Body of pancreas (tissue), 4 donors: ENCODE data around the gene KIF5B. TPM values are rescaled to one million over a fixed set of nuclear protein-coding genes. Genes with fewer than 3 reads are reported as not detected.
"Not testable (repeated sequence)": the region's sequence is repeated elsewhere in the genome, so short reads cannot be mapped to it uniquely, and the experiment has no call there.

ENCODE experiments used
- ATAC-seq: fragments of 150-250 bp; one replicate; pipeline ENCODE4 v1.9.1; 2016
- DNase-seq, 4 donors: peaks; one replicate each; pipeline ENCODE4 v3.0.0-alpha.2; 2019
- H3K27ac ChIP-seq, 4 donors: fragments of 200-600 bp; sonication (generic); 1 replicate in 3 of 4; 2 replicates in 1 of 4; pipeline versions ENCODE4 v1.5.1 to v1.6.1; 2016 to 2019; ENCODE audit warnings: mild to moderate bottlenecking in 1 of 4, mixed read lengths in 1 of 4, moderate library complexity in 1 of 4
- H3K27me3 ChIP-seq, 2 donors: fragments of 200-600 bp; sonication (generic); one replicate each; pipeline ENCODE4 v1.6.0; 2016; ENCODE audit warnings: mild to moderate bottlenecking in 1 of 2
- H3K36me3 ChIP-seq, 2 donors: fragments of 200-600 bp; sonication (generic); replicated peaks in 1 of 2; 2 replicates each; pipeline ENCODE4 v1.5.1; 2016; ENCODE audit warnings: low read depth in 2 of 2; ENCODE audit not compliant: insufficient read depth in 1 of 2
- H3K4me1 ChIP-seq: fragments of 200-600 bp; sonication (generic); one replicate; pipeline ENCODE4 v1.6.0; 2016
- H3K4me3 ChIP-seq, 2 donors: fragments of 200-600 bp; sonication (generic); 1 replicate in 1 of 2; 2 replicates in 1 of 2; pipeline ENCODE4 v1.5.1; 2016 to 2019
- H3K9me3 ChIP-seq, 3 donors: fragments of 200-600 bp; sonication (generic); 1 replicate in 2 of 3; 2 replicates in 1 of 3; pipeline ENCODE4 v1.5.1; 2016
- CTCF ChIP-seq, 7 experiments: fragments of 450-650 bp in 4 of 7; fragments of 200-600 bp in 3 of 7; sonication (generic) in 3 of 7; IDR thresholded peaks; one replicate each; pipeline ENCODE4 v1.5.1; 2016 to 2019; ENCODE audit warnings: antibody characterized with exemption in 7 of 7
- POLR2A ChIP-seq, 3 donors: fragments of 450-650 bp; IDR thresholded peaks; one replicate each; pipeline ENCODE4 v1.6.1; 2016; ENCODE audit warnings: antibody characterized with exemption in 3 of 3, mild to moderate bottlenecking in 2 of 3
- WGBS, 2 donors: methylation state at CpG; one replicate each; pipeline ENCODE4 v1.1.5; 2017; 5-methylcytosine and 5-hydroxymethylcytosine counted together
- intact Hi-C: fragments of 100-400 bp; cut with DNase I; formaldehyde crosslinking; loops from one replicate; pipeline ENCODE4 v1.15.1; 2023
- total RNA-seq, 2 donors: library from RNA; depleted of rRNA; stranded (reverse); fragments of >200 nt; gene quantifications; one replicate each; pipeline ENCODE4 v1.1.0, GENCODE V29; 2016

KIF5B gene
- total RNA-seq, 2 donors from 2014 or later: 53.7 to 59.9 TPM

- H3K27me3 ChIP-seq: no peaks in the 10 kb centered on the region
- no peak overlapping the region for H3K27ac ChIP-seq
- no peaks in the 10 kb centered on the region for H3K9me3 ChIP-seq
- no peaks in the 10 kb centered on the region for H3K4me1 ChIP-seq
- intact Hi-C loops: no loop called here
- no peak for TF ChIP-seq POLR2A (IDR thresholded peaks at IDR 0.05)
- TF ChIP-seq CTCF (IDR thresholded peaks at IDR 0.05): no peak
- no peaks in the 10 kb centered on the region for H3K36me3 ChIP-seq
- 95 to 97% methylated on average over 4 of the region's 4 CpGs for WGBS, 2 donors
- no peak for ATAC-seq
- no peak overlapping the region for H3K4me3 ChIP-seq
- no peak for DNase-seq
These were observed 75.8 kb downstream of the KIF5B start for GRCh38 chr10:31980471-31980870.

- DNase-seq, H3K36me3 ChIP-seq, H3K27me3 ChIP-seq, H3K4me1 ChIP-seq, H3K4me3 ChIP-seq, H3K9me3 ChIP-seq, intact Hi-C loops, ATAC-seq, H3K27ac ChIP-seq: not testable (repeated sequence)
- WGBS, 2 donors: 92 to 98% methylated on average over 10 to 15 of the region's 19 CpGs
These were observed 77.2 kb downstream of the KIF5B start for GRCh38 chr10:31979071-31979470.

- Histone ChIP-seq H3K27me3 (no peaks in the 10 kb centered on the region), H3K36me3 (no peaks in the 10 kb centered on the region), H3K4me3 (no peak overlapping the region), H3K9me3 (no peaks in the 10 kb centered on the region), H3K4me1 (no peaks in the 10 kb centered on the region), H3K27ac (no peak overlapping the region)
- ATAC-seq (no peak), DNase-seq (no peak)
- intact Hi-C loops: no loop called here
- TF ChIP-seq CTCF (IDR thresholded peaks at IDR 0.05) (no peak), POLR2A (IDR thresholded peaks at IDR 0.05) (no peak)
- 46 to 62% methylated on average over 2 of the region's 2 CpGs for WGBS, 2 donors
These were observed 78.1 kb downstream of the KIF5B start for GRCh38 chr10:31978156-31978483.

GRCh38 chr10:31977440-31978155, 78.6 kb downstream of the KIF5B start:
- no peaks in the 10 kb centered on the region for H3K27me3 ChIP-seq
- no peaks in the 10 kb centered on the region for H3K9me3 ChIP-seq
- intact Hi-C loops: no loop called here
- peak overlapping the region in 1 of 4 donors; percentile 9 for H3K27ac ChIP-seq
- 58 to 69% methylated on average over 5 of the region's 5 CpGs for WGBS, 2 donors
- TF ChIP-seq POLR2A (IDR thresholded peaks at IDR 0.05) (no peak), CTCF (IDR thresholded peaks at IDR 0.05) (no peak)
- H3K4me3 ChIP-seq: no peak overlapping the region
- peaks cover 3% of the 10 kb centered on the region for H3K4me1 ChIP-seq
- no peak for DNase-seq
- no peak for ATAC-seq
- H3K36me3 ChIP-seq: no peaks in the 10 kb centered on the region

- 95% methylated on average over 6 of the region's 6 CpGs for WGBS, 2 donors
- H3K9me3 ChIP-seq: no peaks in the 10 kb centered on the region
- intact Hi-C loops: no loop called here
- no peak for TF ChIP-seq POLR2A (IDR thresholded peaks at IDR 0.05)
- no peak for TF ChIP-seq CTCF (IDR thresholded peaks at IDR 0.05)
- H3K27ac ChIP-seq: no peak overlapping the region
- DNase-seq: no peak
- no peak for ATAC-seq
- H3K4me3 ChIP-seq: no peak overlapping the region
- no peaks in the 10 kb centered on the region for H3K27me3 ChIP-seq
- H3K36me3 ChIP-seq: no peaks in the 10 kb centered on the region
- peaks cover 5% of the 10 kb centered on the region for H3K4me1 ChIP-seq
These were observed 81.0 kb downstream of the KIF5B start for GRCh38 chr10:31975157-31975765.
